Forelimb muscle (tissue), 1 donor: Measurements from ENCODE around the gene IFI27L1. TPM values are rescaled to one million over a fixed set of nuclear protein-coding genes. Genes with fewer than 3 reads are reported as not detected.
"Not testable (repeated sequence)": the region's sequence is repeated elsewhere in the genome, so short reads cannot be mapped to it uniquely, and the experiment has no call there.

ENCODE experiments used
- DNase-seq: peaks from one replicate; pipeline ENCODE4 v3.0.0-alpha.2; 2013; ENCODE audit warnings: low read depth
- polyA plus RNA-seq: library from polyadenylated mRNA; unstranded; fragments of 120-200 nt; gene quantifications from one replicate; pipeline ENCODE4 v1.2.1, GENCODE V29; 2013; ENCODE audit not compliant: insufficient read length

Gene IFI27L1
- polyA plus RNA-seq, 1 donor = 12.2 TPM

GRCh38 chr14:94048691-94049624, 32.2 kb upstream of the IFI27L1 start:
- no peak for DNase-seq

DNA sequence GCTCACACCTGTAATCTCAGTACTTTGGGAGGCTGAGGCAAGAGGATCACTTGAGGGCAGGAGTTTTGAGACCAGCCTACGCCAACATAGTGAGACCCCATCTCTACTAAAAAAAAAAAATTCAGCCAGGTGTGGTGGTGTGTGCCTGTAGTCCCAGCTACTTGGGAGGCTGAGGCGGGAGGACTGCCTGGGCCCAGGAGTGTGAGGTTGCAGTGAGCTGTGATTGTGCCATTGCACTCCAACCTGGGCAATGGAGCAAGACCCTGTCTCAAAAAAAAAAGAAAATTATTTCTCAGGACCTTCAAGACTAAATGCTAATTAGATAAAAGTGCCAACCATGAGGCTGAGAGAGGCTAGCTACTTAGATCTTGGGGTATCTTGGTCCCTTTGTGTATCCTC, 31.5 kb upstream of the IFI27L1 start:
- DNase-seq = no peak

GRCh38 chr14:94050231-94050880, 30.8 kb upstream of the IFI27L1 start:
- DNase-seq = no peak

DNA sequence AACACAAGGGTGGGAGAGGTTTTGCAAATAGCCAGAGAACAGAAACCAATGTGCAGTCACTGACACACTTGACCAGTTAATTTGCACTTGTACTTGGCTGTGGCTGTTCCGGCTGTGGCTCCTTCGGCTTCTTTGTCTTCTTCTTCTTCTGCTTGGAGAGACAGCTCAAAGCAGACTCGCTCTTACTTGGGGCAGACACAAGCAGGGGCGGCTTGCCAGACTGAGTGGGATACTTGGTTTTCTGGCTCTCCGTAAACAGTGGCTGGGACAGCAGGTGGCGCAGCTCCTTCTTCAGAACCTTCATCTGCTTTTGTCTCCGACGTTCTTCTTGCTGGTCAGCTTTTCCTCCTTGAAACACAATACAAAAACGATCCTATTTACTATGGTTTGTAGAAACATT, 30.0 kb upstream of the IFI27L1 start:
- DNase-seq = no peak

GRCh38 chr14:94051779-94052178, 29.3 kb upstream of the IFI27L1 start:
- no peak for DNase-seq

DNA sequence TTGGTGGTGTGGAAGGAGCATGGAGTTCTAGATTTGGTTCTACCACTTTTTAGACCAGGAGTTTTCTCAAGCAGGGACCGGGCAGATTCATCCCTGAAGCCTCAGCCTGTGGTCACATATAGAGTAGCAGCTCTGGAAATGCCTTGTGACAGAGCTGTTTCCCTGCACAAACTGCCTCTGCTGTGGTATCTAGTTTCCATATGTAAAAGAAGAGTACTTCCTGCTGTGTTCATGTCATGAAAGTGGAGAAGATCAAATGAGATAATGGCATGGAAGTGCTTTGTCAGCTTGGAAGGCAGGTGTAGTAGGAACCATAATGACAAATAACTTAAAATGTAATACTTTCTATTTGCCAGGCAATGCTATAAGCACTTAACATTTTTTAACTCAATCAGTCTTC, 28.9 kb upstream of the IFI27L1 start:
- no peak for DNase-seq

DNA sequence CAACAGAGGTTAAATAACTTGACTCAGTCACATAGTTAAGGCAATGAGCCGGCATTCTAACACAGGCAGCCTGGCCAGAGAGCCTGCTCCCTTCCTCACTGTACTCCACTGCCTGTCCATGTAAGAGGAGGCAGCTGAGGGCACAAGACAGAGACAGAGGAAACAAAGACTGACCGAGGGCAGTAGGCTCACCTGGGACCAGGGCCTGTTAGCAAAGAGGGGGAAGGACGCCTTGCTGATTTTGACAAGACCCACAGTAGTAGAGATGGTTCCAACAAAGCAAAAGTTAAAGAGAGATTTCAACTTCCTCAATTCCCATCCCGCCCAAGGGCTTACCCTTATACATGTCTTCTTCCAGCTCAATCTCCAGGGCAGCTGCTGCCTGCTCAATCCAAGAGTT, 28.4 kb upstream of the IFI27L1 start:
- DNase-seq = no peak

GRCh38 chr14:94054401-94054800, 26.7 kb upstream of the IFI27L1 start:
- no peak for DNase-seq

GRCh38 chr14:94054936-94055335, 26.2 kb upstream of the IFI27L1 start:
- no peak for DNase-seq

DNA sequence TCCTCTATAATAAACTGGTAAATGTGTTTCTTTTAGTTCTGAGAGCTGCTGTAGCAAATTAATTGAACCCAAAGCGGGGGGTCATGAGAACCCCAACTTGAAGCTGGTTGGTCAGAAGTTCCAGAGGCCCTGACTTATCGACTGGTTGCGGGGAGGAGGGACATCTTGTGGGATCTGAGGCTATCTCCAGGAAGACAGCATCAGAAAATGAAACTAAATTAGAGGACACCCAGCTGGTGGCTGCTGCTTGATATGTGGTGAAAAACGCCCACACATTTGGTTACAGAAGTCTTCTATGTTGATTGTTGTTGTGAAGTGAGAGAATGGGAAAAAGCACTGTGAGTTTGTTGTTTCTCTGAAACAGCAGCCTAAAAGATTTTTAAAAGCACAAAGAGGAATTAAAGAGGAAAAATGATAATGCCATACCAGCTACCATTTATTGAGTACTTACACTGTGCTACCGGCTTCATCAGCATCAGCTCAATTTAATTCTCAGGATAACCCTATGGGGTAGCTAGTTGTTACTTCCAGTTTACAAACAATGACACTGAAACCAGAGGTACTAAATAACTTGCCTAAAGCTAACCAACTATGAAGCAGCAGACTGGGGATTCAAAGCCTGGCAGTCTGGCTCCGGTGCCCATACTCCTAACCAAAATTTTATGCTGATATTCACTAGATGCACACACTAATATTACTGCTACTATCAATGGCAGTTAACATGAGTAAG, 24.4 kb upstream of the IFI27L1 start:
- no peak for DNase-seq

GRCh38 chr14:94058128-94058673, 22.9 kb upstream of the IFI27L1 start:
- DNase-seq = no peak

DNA sequence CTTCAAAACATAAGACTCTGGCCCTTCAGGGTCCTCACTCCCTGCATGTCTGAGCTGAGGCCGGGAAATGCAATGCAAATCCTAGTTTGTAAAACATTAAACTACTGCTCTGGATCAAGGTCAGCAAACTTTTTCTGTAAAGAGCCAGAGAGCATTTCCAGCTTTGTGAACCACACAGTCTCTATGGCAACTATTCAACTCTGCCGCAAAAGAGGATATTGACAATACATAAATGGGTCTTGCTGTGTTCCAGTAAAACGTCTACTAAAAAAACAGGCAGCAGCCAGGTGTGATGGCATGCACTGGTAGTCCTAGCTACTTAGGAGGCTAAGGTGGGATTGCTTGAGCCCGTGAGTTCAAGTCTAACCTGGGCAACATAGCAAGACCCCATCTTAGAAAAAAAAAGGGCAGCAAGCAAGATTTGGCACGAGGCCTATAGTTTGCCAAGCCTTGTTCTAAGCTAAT, 22.4 kb upstream of the IFI27L1 start:
- DNase-seq = no peak

- DNase-seq = no peak
Measured at GRCh38 chr14:94059998-94060397, 21.1 kb upstream of the IFI27L1 start.

GRCh38 chr14:94062344-94062940, 18.7 kb upstream of the IFI27L1 start:
- DNase-seq = no peak

DNA sequence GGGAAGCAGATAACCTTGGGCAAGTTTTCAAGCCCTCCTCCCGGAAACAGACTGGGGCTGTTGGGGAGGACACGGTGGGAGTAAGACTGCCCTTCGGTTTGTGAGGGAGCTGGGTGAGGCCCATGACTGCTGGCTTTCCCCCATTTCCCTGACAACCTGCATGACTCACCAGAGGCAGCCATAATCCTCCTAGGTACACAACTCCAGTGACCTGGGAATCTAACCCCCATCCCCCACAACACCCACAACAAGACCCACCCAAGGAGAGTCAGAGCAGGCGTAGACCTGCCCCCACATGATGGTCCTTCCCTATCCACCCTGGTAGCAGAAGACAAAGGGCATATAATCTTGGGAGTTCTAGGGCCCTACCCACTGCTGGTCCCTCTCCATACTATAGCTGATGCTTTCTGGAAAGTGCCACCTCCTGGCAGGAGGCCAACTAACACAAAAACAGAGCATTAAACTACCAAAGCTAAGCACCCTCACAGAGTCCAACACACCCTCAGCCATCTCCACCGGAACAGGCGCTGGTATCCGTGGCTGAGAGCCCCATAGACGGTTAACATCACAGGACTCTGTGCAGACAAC, 14.9 kb upstream of the IFI27L1 start:
- DNase-seq = no peak

DNA sequence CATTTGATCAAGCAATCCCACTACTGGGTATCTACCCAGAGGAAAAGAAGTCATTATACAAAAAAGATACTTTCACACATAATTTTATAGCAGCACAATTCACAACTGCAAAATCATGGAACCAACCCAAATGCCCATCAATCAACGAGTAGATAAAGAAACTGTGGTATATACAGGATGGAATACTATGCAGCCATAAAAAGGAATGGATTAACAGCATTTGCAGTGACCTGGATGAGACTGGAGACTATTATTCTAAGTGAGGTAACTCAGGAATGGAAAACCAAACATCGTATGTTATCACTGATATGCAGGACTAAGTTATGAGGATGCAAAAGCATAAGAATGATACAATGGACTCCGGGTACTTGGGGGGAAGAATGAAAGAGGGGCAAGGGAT, 9.0 kb upstream of the IFI27L1 start:
- not testable (repeated sequence) for DNase-seq

DNA sequence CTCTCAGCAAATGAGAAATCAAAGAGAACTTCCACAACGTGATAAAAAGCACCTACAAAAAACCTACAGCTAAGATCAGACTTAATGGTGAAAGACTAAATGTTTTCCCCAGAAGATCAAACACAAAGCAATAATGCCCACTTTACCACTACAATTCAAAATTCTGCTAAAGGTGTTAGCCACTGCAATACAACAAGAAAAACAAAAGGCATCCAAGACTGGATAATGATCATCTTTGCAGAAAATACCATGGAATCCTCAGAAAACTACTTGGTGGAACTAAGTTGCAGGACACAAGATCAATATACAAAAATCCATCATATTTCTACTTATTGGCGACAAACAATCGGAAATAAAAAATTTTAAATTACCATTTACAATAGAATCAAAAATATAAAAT, 6.6 kb upstream of the IFI27L1 start:
- no peak for DNase-seq

DNA sequence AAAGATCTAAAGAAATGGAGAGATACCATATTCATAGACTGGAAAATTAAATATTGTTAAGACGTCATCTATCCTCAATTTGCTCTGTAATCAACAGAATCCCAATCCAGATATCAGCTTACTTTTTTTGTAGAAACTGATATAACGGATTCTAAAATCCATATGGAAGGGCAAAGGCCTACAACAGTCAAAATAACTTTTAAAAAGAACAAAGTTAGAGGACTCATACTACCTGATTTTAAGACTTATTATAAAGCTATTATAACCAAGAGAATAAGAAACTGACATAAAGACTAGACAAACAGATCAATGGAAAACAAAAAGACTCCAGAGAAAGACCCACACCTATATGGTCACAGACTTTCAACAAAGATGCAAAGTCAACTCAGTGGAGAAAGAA, 6.1 kb upstream of the IFI27L1 start:
- no peak for DNase-seq

DNA sequence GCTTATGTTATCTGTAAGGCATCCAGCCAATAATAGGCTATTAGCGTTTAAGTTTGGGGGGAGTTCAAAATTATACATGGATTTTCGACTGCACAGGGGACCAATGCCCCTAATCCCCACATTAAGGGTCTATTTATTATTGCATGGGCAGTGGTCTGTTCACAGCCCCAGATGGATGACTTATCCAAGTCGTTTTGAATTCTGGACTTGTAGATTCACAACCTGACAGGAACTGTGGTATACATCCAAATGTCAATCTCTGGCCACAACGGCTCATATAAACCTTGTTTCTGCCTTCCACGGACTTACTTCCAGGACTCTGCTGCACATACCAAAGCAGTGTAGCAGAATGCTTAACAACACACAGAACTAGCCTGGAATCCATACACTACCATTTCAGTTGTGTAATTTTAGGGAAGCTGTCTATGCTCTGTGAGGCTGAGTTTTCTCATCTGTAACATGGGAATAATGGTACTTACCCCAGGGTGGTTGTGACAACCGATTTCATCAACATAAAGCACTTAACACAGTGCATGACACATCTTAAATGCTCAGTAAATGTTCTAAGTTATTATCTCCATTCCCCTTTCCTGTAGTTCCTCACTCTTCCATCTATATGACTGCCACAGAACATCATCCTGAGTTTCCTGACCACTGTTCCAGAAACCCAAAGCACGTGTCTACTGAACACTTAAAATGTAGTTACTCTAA, 3.8 kb upstream of the IFI27L1 start:
- DNase-seq = no peak

GRCh38 chr14:94077823-94078222, 3.3 kb upstream of the IFI27L1 start:
- DNase-seq = no peak
